ENCODE results near the gene DOHH.
"Not testable (repeated sequence)": the region's sequence is repeated elsewhere in the genome, so short reads cannot be mapped to it uniquely, and the experiment has no call there.

DOHH gene

GRCh38 chr19:3508121-3508661 is 7.7 kb upstream of the DOHH start:
- H3K36me3 ChIP-seq (ENCODE audit: control insufficient read depth in 2 of 2, insufficient read depth in 2 of 2, low read length in 2 of 2); H3K9ac ChIP-seq (ENCODE audit: low read length in 2 of 2); H3K27ac ChIP-seq (ENCODE audit: low read length); H3K4me3 ChIP-seq (ENCODE audit: low read length in 2 of 2); H3K27me3 ChIP-seq (ENCODE audit: control insufficient read depth in 1 of 2, insufficient read depth in 2 of 2, low read length in 2 of 2); H3K9me3 ChIP-seq (ENCODE audit: control insufficient read depth in 2 of 2, low read length in 2 of 2): not testable (repeated sequence)
- H3K4me1 ChIP-seq (ENCODE audit: control insufficient read depth, insufficient read depth, low read length) = peaks cover 23% of the 10 kb centered on the region

GRCh38 chr19:3507371-3508120 is 7.1 kb upstream of the DOHH start:
- Histone ChIP-seq H3K9ac (ENCODE audit: low read length in 2 of 2) (peak overlapping the region; percentile 60 to 82), H3K4me3 (ENCODE audit: low read length in 2 of 2) (peak overlapping the region; percentile 73 to 97), H3K9me3 (ENCODE audit: control insufficient read depth in 2 of 2, low read length in 2 of 2) (no peaks in the 10 kb centered on the region), H3K4me1 (ENCODE audit: control insufficient read depth, insufficient read depth, low read length) (peaks cover 23% of the 10 kb centered on the region), H3K36me3 (ENCODE audit: control insufficient read depth in 2 of 2, insufficient read depth in 2 of 2, low read length in 2 of 2) (no peaks in the 10 kb centered on the region), H3K27me3 (ENCODE audit: control insufficient read depth in 1 of 2, insufficient read depth in 2 of 2, low read length in 2 of 2) (no peaks in the 10 kb centered on the region), H3K27ac (ENCODE audit: low read length) (no peak overlapping the region)

GRCh38 chr19:3506384-3507340 is 6.2 kb upstream of the DOHH start:
- peak overlapping the region; percentile 82 to 83 for H3K9ac ChIP-seq (ENCODE audit: low read length in 2 of 2)
- H3K4me3 ChIP-seq (ENCODE audit: low read length in 2 of 2) = peak overlapping the region; percentile 73 to 97
- H3K36me3 ChIP-seq (ENCODE audit: control insufficient read depth in 2 of 2, insufficient read depth in 2 of 2, low read length in 2 of 2) = no peaks in the 10 kb centered on the region
- H3K27ac ChIP-seq (ENCODE audit: low read length) = peak overlapping the region; percentile 69
- H3K4me1 ChIP-seq (ENCODE audit: control insufficient read depth, insufficient read depth, low read length) = peaks cover 21% of the 10 kb centered on the region
- H3K9me3 ChIP-seq (ENCODE audit: control insufficient read depth in 2 of 2, low read length in 2 of 2) = no peaks in the 10 kb centered on the region
- H3K27me3 ChIP-seq (ENCODE audit: control insufficient read depth in 1 of 2, insufficient read depth in 2 of 2, low read length in 2 of 2) = no peaks in the 10 kb centered on the region

GRCh38 chr19:3505598-3506383 is 5.3 kb upstream of the DOHH start, which contains the start of gene FZR1:
FZR1 (plus strand) TSS chr19:3506311; CDS start chr19:3522990, 16,679 bp downstream.
- Histone ChIP-seq H3K36me3 (ENCODE audit: control insufficient read depth in 2 of 2, insufficient read depth in 2 of 2, low read length in 2 of 2) (no peaks in the 10 kb centered on the region), H3K9ac (ENCODE audit: low read length in 2 of 2) (peak within 1 kb of the TSS; percentile 82 to 83), H3K9me3 (ENCODE audit: control insufficient read depth in 2 of 2, low read length in 2 of 2) (no peaks in the 10 kb centered on the region), H3K4me1 (ENCODE audit: control insufficient read depth, insufficient read depth, low read length) (peaks cover 21% of the 10 kb centered on the region), H3K27ac (ENCODE audit: low read length) (peak within 1 kb of the TSS; percentile 69), H3K27me3 (ENCODE audit: control insufficient read depth in 1 of 2, insufficient read depth in 2 of 2, low read length in 2 of 2) (no peaks in the 10 kb centered on the region), H3K4me3 (ENCODE audit: low read length in 2 of 2) (peak within 1 kb of the TSS; percentile 89 to 97)

- Histone ChIP-seq H3K36me3 (ENCODE audit: control insufficient read depth in 2 of 2, insufficient read depth in 2 of 2, low read length in 2 of 2) (no peaks in the 10 kb centered on the region), H3K9me3 (ENCODE audit: control insufficient read depth in 2 of 2, low read length in 2 of 2) (no peaks in the 10 kb centered on the region), H3K27ac (ENCODE audit: low read length) (no peak overlapping the region), H3K4me3 (ENCODE audit: low read length in 2 of 2) (no peak overlapping the region), H3K9ac (ENCODE audit: low read length in 2 of 2) (no peak overlapping the region), H3K27me3 (ENCODE audit: control insufficient read depth in 1 of 2, insufficient read depth in 2 of 2, low read length in 2 of 2) (no peaks in the 10 kb centered on the region), H3K4me1 (ENCODE audit: control insufficient read depth, insufficient read depth, low read length) (peaks cover 26% of the 10 kb centered on the region)
Measured at GRCh38 chr19:3504735-3505134, 4.3 kb upstream of the DOHH start.

- Histone ChIP-seq H3K36me3 (ENCODE audit: control insufficient read depth in 2 of 2, insufficient read depth in 2 of 2, low read length in 2 of 2) (no peaks in the 10 kb centered on the region), H3K4me3 (ENCODE audit: low read length in 2 of 2) (no peak overlapping the region), H3K27me3 (ENCODE audit: control insufficient read depth in 1 of 2, insufficient read depth in 2 of 2, low read length in 2 of 2) (no peaks in the 10 kb centered on the region), H3K9ac (ENCODE audit: low read length in 2 of 2) (no peak overlapping the region), H3K9me3 (ENCODE audit: control insufficient read depth in 2 of 2, low read length in 2 of 2) (no peaks in the 10 kb centered on the region), H3K27ac (ENCODE audit: low read length) (no peak overlapping the region), H3K4me1 (ENCODE audit: control insufficient read depth, insufficient read depth, low read length) (peaks cover 22% of the 10 kb centered on the region)
Measured at GRCh38 chr19:3503036-3503572, 2.6 kb upstream of the DOHH start.

GRCh38 chr19:3501780-3502179 is 1.3 kb upstream of the DOHH start:
- H3K27ac ChIP-seq (ENCODE audit: low read length) = no peak overlapping the region
- no peaks in the 10 kb centered on the region for H3K27me3 ChIP-seq (ENCODE audit: control insufficient read depth in 1 of 2, insufficient read depth in 2 of 2, low read length in 2 of 2)
- no peak overlapping the region for H3K9ac ChIP-seq (ENCODE audit: low read length in 2 of 2)
- no peaks in the 10 kb centered on the region for H3K9me3 ChIP-seq (ENCODE audit: control insufficient read depth in 2 of 2, low read length in 2 of 2)
- H3K4me1 ChIP-seq (ENCODE audit: control insufficient read depth, insufficient read depth, low read length) = peaks cover 14% of the 10 kb centered on the region
- H3K36me3 ChIP-seq (ENCODE audit: control insufficient read depth in 2 of 2, insufficient read depth in 2 of 2, low read length in 2 of 2) = peaks cover 2 to 5% of the 10 kb centered on the region in 2 donors
- no peak overlapping the region for H3K4me3 ChIP-seq (ENCODE audit: low read length in 2 of 2)

- peaks cover 9 to 14% of the 10 kb centered on the region in 2 donors for H3K36me3 ChIP-seq (ENCODE audit: control insufficient read depth in 2 of 2, insufficient read depth in 2 of 2, low read length in 2 of 2)
- peak overlapping the region; percentile 93 for H3K27ac ChIP-seq (ENCODE audit: low read length)
- peaks cover 11% of the 10 kb centered on the region for H3K4me1 ChIP-seq (ENCODE audit: control insufficient read depth, insufficient read depth, low read length)
- no peaks in the 10 kb centered on the region for H3K27me3 ChIP-seq (ENCODE audit: control insufficient read depth in 1 of 2, insufficient read depth in 2 of 2, low read length in 2 of 2)
- no peaks in the 10 kb centered on the region for H3K9me3 ChIP-seq (ENCODE audit: control insufficient read depth in 2 of 2, low read length in 2 of 2)
- H3K9ac ChIP-seq (ENCODE audit: low read length in 2 of 2) = peak overlapping the region; percentile 94 to 96
- peak overlapping the region; percentile 99 for H3K4me3 ChIP-seq (ENCODE audit: low read length in 2 of 2)
Measured at GRCh38 chr19:3499738-3500428, 591 bp downstream of the DOHH start.

GRCh38 chr19:3497757-3498520 is 2.5 kb downstream of the DOHH start:
- Histone ChIP-seq H3K4me3 (ENCODE audit: low read length in 2 of 2) (no peak overlapping the region), H3K4me1 (ENCODE audit: control insufficient read depth, insufficient read depth, low read length) (peaks cover 11% of the 10 kb centered on the region), H3K27ac (ENCODE audit: low read length) (no peak overlapping the region), H3K27me3 (ENCODE audit: control insufficient read depth in 1 of 2, insufficient read depth in 2 of 2, low read length in 2 of 2) (no peaks in the 10 kb centered on the region), H3K9ac (ENCODE audit: low read length in 2 of 2) (no peak overlapping the region), H3K36me3 (ENCODE audit: control insufficient read depth in 2 of 2, insufficient read depth in 2 of 2, low read length in 2 of 2) (peaks cover 14 to 20% of the 10 kb centered on the region in 2 donors), H3K9me3 (ENCODE audit: control insufficient read depth in 2 of 2, low read length in 2 of 2) (no peaks in the 10 kb centered on the region)
